GM03348 (cell line): ENCODE data around the gene TMEM176A.

ENCODE experiments used
- DNase-seq: peaks from one replicate; pipeline ENCODE4 v3.0.0; 2012; ENCODE audit warnings: low spot score

TMEM176A gene

GRCh38 chr7:150849204-150849775, 48.7 kb downstream of the TMEM176A start:
- no peak for DNase-seq

GRCh38 chr7:150850273-150850672, 49.7 kb downstream of the TMEM176A start:
- no peak for DNase-seq

- DNase-seq = no peak
These were observed 51.2 kb downstream of the TMEM176A start for GRCh38 chr7:150851492-150852370.

GRCh38 chr7:150852371-150852905, 51.9 kb downstream of the TMEM176A start, which contains the start of gene AOC1:
Gene AOC1 (plus strand): TSS chr7:150852517. CDS start chr7:150856471, 3,954 bp downstream.
- DNase-seq = no peak

- no peak for DNase-seq
These were observed 53.8 kb downstream of the TMEM176A start for GRCh38 chr7:150854066-150855000.
